Gastrocnemius medialis (tissue), 4 donors: ENCODE measurements around the gene CFL2. TPM values are rescaled to one million over a fixed set of nuclear protein-coding genes. Genes with fewer than 3 reads are reported as not detected.
"Not testable (repeated sequence)": the region's sequence is repeated elsewhere in the genome, so short reads cannot be mapped to it uniquely, and the experiment has no call there.

ENCODE experiments used
- ATAC-seq, 2 donors: fragments of 150-250 bp; one replicate each; pipeline ENCODE4 v1.9.1; 2016
- DNase-seq, 2 donors: peaks; one replicate each; pipeline ENCODE4 v3.0.0-alpha.2; 2019
- H3K27ac ChIP-seq, 4 donors: fragments of 200-600 bp; sonication (generic); 1 replicate in 1 of 4; 2 replicates in 3 of 4; pipeline ENCODE4 v1.5.1; 2016 to 2018; ENCODE audit warnings: mild to moderate bottlenecking in 2 of 4, moderate library complexity in 1 of 4
- H3K27me3 ChIP-seq, 3 donors: fragments of 200-600 bp; sonication (generic) in 2 of 3; 1 replicate in 1 of 3; 2 replicates in 2 of 3; pipeline versions ENCODE4 v1.5.1 to v1.6.0; 2016 to 2019; ENCODE audit warnings: mild to moderate bottlenecking in 1 of 3, moderate library complexity in 1 of 3
- H3K36me3 ChIP-seq, 2 donors: fragments of 200-600 bp; sonication (generic) in 1 of 2; one replicate each; pipeline ENCODE4 v1.5.1; 2017 to 2018
- H3K4me1 ChIP-seq, 2 donors: fragments of 200-600 bp; sonication (generic) in 1 of 2; one replicate each; pipeline ENCODE4 v1.5.1; 2016 to 2017; ENCODE audit warnings: mild to moderate bottlenecking in 2 of 2
- H3K4me3 ChIP-seq, 4 donors: fragments of 200-600 bp; sonication (generic) in 3 of 4; 1 replicate in 1 of 4; 2 replicates in 3 of 4; pipeline ENCODE4 v1.5.1; 2016 to 2019; ENCODE audit warnings: mild to moderate bottlenecking in 2 of 4
- H3K9me3 ChIP-seq, 3 donors: fragments of 200-600 bp; sonication (generic) in 2 of 3; 1 replicate in 1 of 3; 2 replicates in 2 of 3; pipeline ENCODE4 v1.5.1; 2016 to 2019
- CTCF ChIP-seq, 5 experiments: fragments of 450-650 bp in 3 of 5; fragments of 200-600 bp in 2 of 5; sonication (generic) in 2 of 5; IDR thresholded peaks in 4 of 5; conservative IDR thresholded peaks in 1 of 5; 1 replicate in 4 of 5; 2 replicates in 1 of 5; pipeline ENCODE4 v1.5.1; 2016 to 2019; ENCODE audit warnings: antibody characterized with exemption in 5 of 5, mild to moderate bottlenecking in 3 of 5, moderate library complexity in 3 of 5
- POLR2A ChIP-seq, 2 donors: fragments of 450-650 bp; IDR thresholded peaks; one replicate each; pipeline ENCODE4 v1.6.1; 2017; ENCODE audit warnings: antibody characterized with exemption in 2 of 2, mild to moderate bottlenecking in 2 of 2, moderate library complexity in 2 of 2
- in situ Hi-C, 4 donors: fragments of 200-750 bp; cut with MboI; loops; one replicate each; pipeline versions ENCODE4 v1.15.0 to v1.8.0; 2017; ENCODE audit warnings: low sequenced_read_pairs in 4 of 4
- intact Hi-C: fragments of 100-400 bp; cut with DNase I; formaldehyde crosslinking; loops from one replicate; pipeline ENCODE4 v1.15.1; 2023; ENCODE audit warnings: low total_unique reads
- total RNA-seq, 4 donors: library from RNA; depleted of rRNA; stranded (reverse); fragments of >200 nt; gene quantifications; one replicate each; pipeline versions ENCODE4 v1.1.0 to v1.2.3, GENCODE V29; 2016

CFL2 gene
- total RNA-seq, 4 donors from 2014 or later: 331 to 434 (median 371) TPM

GRCh38 chr14:34699873-34700621 lies 14.3 kb downstream of the CFL2 start:
- H3K4me3 ChIP-seq: no peak overlapping the region
- DNase-seq: no peak
- intact Hi-C loops: no loop called here
- peaks cover 22 to 30% of the 10 kb centered on the region in 2 donors for H3K4me1 ChIP-seq
- in situ Hi-C loops: loop anchor here in 1 of 4 donors (25.0 kb wide), 1 partner anchor 712 kb away; the partner anchor contains the start of gene NFKBIA
- H3K9me3 ChIP-seq: no peaks in the 10 kb centered on the region
- H3K27ac ChIP-seq: peak overlapping the region; percentile 77 to 83 (median 80)
- H3K27me3 ChIP-seq: no peaks in the 10 kb centered on the region
- H3K36me3 ChIP-seq: no peaks in the 10 kb centered on the region
- TF ChIP-seq POLR2A (IDR thresholded peaks at IDR 0.05) (no peak), CTCF (IDR thresholded peaks at IDR 0.05 in 4 of 5, conservative IDR thresholded peaks at IDR 0.05 in 1 of 5) (no peak)
- peak; percentile 97 to 99 for ATAC-seq

- peak overlapping the region in 1 of 4 donors; percentile 72 for H3K27ac ChIP-seq
- intact Hi-C loops: not testable (repeated sequence)
These were observed 20.2 kb downstream of the CFL2 start for GRCh38 chr14:34694216-34694615.

GRCh38 chr14:34693228-34693939 lies 21.0 kb downstream of the CFL2 start:
- peak; percentile 81 to 84 for ATAC-seq
- H3K4me1 ChIP-seq: peaks cover 14 to 17% of the 10 kb centered on the region in 2 donors
- TF ChIP-seq CTCF (IDR thresholded peaks at IDR 0.05 in 4 of 5, conservative IDR thresholded peaks at IDR 0.05 in 1 of 5) (no peak), POLR2A (IDR thresholded peaks at IDR 0.05) (no peak)
- peak overlapping the region; percentile 50 to 72 (median 62) for H3K27ac ChIP-seq
- H3K36me3 ChIP-seq: no peaks in the 10 kb centered on the region
- DNase-seq: peak in 1 of 2 donors; percentile 48
- no peaks in the 10 kb centered on the region for H3K9me3 ChIP-seq
- peak overlapping the region; percentile 40 to 60 (median 58) for H3K4me3 ChIP-seq
- in situ Hi-C loops: no loop called here
- no peaks in the 10 kb centered on the region for H3K27me3 ChIP-seq
- intact Hi-C loops: no loop called here

More at GRCh38 chr14:34694216-34694615, 20.2 kb downstream of the CFL2 start:
- H3K9me3 ChIP-seq, H3K27me3 ChIP-seq, H3K36me3 ChIP-seq, H3K4me3 ChIP-seq, in situ Hi-C loops, ATAC-seq, DNase-seq: not testable (repeated sequence)
- peaks cover 20 to 22% of the 10 kb centered on the region in 2 donors for H3K4me1 ChIP-seq

- in situ Hi-C loops: no loop called here
- intact Hi-C loops: no loop called here
- H3K9me3 ChIP-seq: no peaks in the 10 kb centered on the region
- H3K4me3 ChIP-seq: peak overlapping the region; percentile 40 to 60 (median 58)
- ATAC-seq (no peak), DNase-seq (no peak)
- no peaks in the 10 kb centered on the region for H3K27me3 ChIP-seq
- no peak for TF ChIP-seq POLR2A (IDR thresholded peaks at IDR 0.05)
- no peak for TF ChIP-seq CTCF (IDR thresholded peaks at IDR 0.05 in 4 of 5, conservative IDR thresholded peaks at IDR 0.05 in 1 of 5)
- no peaks in the 10 kb centered on the region for H3K36me3 ChIP-seq
- peaks cover 8 to 12% of the 10 kb centered on the region in 2 donors for H3K4me1 ChIP-seq
- peak overlapping the region; percentile 50 to 72 (median 62) for H3K27ac ChIP-seq
These were observed 21.5 kb downstream of the CFL2 start for GRCh38 chr14:34692898-34693227.

GRCh38 chr14:34692348-34692747 lies 22.0 kb downstream of the CFL2 start:
- Histone ChIP-seq H3K9me3 (no peaks in the 10 kb centered on the region), H3K27me3 (no peaks in the 10 kb centered on the region), H3K36me3 (no peaks in the 10 kb centered on the region), H3K4me1 (peaks cover 8 to 11% of the 10 kb centered on the region in 2 donors), H3K27ac (peak overlapping the region in 1 of 4 donors; percentile 72), H3K4me3 (no peak overlapping the region)
- ATAC-seq: no peak
- no peak for TF ChIP-seq POLR2A (IDR thresholded peaks at IDR 0.05)
- no peak for TF ChIP-seq CTCF (IDR thresholded peaks at IDR 0.05 in 4 of 5, conservative IDR thresholded peaks at IDR 0.05 in 1 of 5)
- in situ Hi-C loops: no loop called here
- no peak for DNase-seq
- intact Hi-C loops: no loop called here
